Raji (cell line): ENCODE data around the gene AAR2.

Experiments
- POLR2A ChIP-seq: IDR thresholded peaks from 2 replicates; pipeline ENCODE4 v1.6.1; 2011; ENCODE audit warnings: low read depth, low read length, control low read depth; ENCODE audit not compliant: insufficient read depth

The AAR2 gene, protein sequence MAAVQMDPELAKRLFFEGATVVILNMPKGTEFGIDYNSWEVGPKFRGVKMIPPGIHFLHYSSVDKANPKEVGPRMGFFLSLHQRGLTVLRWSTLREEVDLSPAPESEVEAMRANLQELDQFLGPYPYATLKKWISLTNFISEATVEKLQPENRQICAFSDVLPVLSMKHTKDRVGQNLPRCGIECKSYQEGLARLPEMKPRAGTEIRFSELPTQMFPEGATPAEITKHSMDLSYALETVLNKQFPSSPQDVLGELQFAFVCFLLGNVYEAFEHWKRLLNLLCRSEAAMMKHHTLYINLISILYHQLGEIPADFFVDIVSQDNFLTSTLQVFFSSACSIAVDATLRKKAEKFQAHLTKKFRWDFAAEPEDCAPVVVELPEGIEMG

GRCh38 chr20:36235892-36236785 is at the start of gene AAR2:
Gene AAR2, plus strand, starts transcription at chr20:36236478. Its CDS starts 3,391 bp downstream, at chr20:36239869.
- peak; percentile 94 for TF ChIP-seq POLR2A

DNA sequence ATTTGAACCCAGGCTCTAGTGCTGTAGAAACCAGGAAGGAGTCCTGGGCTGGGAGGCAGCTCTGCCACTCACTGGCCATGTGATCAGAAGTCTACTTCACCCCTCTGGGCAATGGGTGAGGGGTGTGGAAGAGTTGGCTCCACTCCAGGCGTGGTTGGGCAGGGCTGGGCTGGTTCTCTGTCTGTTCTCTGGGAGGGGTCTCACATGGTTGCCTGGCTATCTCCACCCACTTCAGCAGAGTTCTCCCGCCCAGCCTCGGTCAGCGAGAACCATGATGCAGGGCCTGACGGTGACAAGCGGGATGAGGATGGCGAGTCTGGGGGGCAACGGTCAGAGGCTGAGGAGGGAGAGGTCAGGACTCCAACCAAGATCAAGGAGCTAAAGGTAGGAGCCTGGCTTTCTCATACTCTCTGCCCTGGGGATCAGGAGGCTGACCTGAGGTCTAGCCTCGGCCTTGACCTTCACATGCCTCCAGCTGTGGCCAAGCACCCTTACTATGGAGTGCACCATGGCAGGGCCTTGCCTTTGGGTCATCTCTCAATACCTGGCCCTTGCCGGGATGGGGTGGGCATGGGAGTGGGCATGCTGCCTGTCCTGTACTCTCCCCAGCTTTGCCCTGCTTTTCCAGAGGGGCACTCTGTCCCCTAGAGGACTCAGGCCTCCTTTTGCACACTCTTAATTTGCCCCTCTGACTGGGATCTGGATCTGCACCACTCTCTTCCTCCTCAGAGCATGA is 42.1 kb upstream of the AAR2 start:
- TF ChIP-seq POLR2A: no peak

- no peak for TF ChIP-seq POLR2A
Measured at GRCh38 chr20:36196676-36197075, 39.6 kb upstream of the AAR2 start.

GRCh38 chr20:36197271-36197670 is 39.0 kb upstream of the AAR2 start:
- TF ChIP-seq POLR2A: no peak

- TF ChIP-seq POLR2A: no peak
Measured at GRCh38 chr20:36199345-36200257, 36.7 kb upstream of the AAR2 start.

DNA sequence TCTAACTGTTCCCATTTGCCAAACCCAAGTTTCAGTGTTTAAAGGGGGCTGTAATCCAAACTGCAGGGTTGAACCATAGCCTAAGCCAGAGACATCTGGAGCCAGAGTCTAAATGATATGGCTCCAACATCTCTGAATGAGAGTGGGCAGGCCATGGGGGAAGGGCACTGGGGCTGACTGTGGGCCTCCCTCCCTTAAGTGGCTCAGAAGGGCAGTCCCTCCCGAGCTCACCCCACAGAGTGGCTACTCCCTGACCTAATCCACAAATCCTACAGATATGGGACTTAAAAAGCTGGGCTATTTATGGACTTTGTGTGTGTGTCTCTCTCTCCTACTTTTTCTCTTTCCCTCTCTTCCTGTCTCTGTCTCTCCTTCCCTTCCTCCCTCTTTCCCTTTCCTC is 35.8 kb upstream of the AAR2 start:
- TF ChIP-seq POLR2A: no peak

- no peak for TF ChIP-seq POLR2A
Measured at GRCh38 chr20:36201198-36201597, 35.1 kb upstream of the AAR2 start.

GRCh38 chr20:36202891-36203338 is 33.4 kb upstream of the AAR2 start:
- no peak for TF ChIP-seq POLR2A

DNA sequence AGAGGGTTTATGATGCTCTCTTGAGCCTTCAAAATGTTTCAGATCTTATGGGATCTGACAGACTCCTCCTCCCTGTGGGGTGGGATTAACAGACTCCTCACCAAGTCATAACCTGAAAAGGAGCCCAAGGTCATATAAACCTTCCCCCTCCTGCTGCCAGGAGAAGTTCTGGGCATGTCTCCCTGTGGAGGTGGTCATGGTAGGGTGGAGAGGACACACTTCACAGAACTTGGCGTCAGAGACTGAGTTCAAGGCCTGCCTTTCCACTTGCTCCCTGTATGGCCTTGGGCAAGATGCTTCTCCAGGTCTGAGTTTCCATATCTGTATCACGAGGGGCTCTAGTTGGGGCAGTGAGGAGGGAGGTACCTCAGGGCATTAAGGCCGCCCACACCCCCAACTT is 32.4 kb upstream of the AAR2 start:
- no peak for TF ChIP-seq POLR2A

GRCh38 chr20:36205026-36205425 is 31.3 kb upstream of the AAR2 start:
- TF ChIP-seq POLR2A: no peak

- TF ChIP-seq POLR2A: no peak
Measured at GRCh38 chr20:36206068-36206467, 30.2 kb upstream of the AAR2 start.

GRCh38 chr20:36206641-36207040 is 29.6 kb upstream of the AAR2 start:
- TF ChIP-seq POLR2A: no peak

DNA sequence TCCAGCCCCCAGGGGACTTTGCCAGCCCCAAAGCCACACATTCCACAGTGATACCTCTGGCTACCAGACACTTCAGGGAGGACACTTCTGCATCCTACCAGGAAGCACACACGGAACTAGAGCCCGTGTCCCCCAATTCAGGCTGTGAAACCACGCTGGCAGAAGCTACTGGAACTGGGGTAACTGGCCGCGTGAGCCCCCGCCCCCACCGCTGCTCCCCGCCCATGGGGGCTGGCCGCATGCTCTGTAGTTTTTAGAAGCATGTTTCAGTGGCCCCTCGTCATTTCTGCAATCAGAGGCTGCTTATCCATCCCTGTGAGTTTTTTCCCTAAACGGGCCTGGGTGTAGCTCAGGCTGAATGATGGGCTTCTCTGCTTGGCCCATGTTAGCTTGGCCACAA is 28.7 kb upstream of the AAR2 start:
- TF ChIP-seq POLR2A: no peak

DNA sequence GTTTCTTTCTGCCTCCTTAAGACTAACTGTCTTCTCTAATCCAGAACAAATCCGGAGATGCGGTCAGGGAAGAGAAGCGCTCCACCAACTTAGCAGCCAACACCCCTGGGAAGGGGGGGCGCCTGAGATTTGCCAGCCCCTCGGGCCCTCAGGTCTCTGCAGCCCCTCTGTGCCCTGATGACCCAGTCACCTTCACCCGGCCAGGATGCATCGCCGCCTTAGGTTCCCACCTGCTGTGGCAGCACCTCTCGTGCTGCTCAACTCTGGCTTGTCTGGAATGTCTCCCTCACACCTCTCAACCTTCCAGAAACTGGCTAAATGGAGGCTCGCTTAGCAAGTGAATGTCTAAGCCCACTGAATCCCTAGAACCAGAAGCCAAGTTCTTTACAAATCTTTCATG is 28.0 kb upstream of the AAR2 start:
- TF ChIP-seq POLR2A: no peak
